ENCODE results near the gene PPP1R14C. TPM values are rescaled to one million over a fixed set of nuclear protein-coding genes. Genes with fewer than 3 reads are reported as not detected.

The PPP1R14C gene
- total RNA-seq, 2 experiments from 2014 or later, result not detected

DNA sequence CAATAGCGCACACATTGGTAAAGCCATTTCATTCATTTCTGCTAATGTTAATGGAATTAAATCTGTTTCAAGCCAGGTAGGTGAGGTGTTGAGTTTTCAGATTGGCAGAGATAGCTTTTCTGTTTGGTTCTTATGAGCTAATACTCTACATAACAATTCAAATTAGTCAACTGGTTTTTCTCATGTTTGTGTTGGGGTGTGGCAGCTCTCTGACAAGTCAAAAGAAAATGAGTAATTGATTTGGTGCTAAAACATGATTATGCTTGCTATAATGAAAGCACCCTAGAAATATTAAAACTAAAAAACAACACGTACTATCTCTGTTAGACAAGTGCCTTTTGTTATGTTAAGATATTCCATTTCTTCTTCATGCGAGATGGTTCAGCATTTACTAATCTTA, 13.6 kb downstream of the PPP1R14C start:
- no peaks in the 10 kb centered on the region for H3K36me3 Mint-ChIP-seq (ENCODE audit: low read depth)
- peaks cover 12% of the 10 kb centered on the region for H3K4me1 Mint-ChIP-seq (ENCODE audit: low read depth)
- CTCF ChIA-PET, result no interaction called here
- H3K27ac Mint-ChIP-seq, result no peak overlapping the region
- DNase-seq, result no peak
- no peak for ATAC-seq
- H3K4me3 Mint-ChIP-seq, result no peak overlapping the region
- H3K27me3 Mint-ChIP-seq (ENCODE audit: low read depth), result peaks cover 24% of the 10 kb centered on the region
- no peaks in the 10 kb centered on the region for H3K9me3 Mint-ChIP-seq (ENCODE audit: insufficient read depth)
- POLR2A ChIA-PET, result no interaction called here

DNA sequence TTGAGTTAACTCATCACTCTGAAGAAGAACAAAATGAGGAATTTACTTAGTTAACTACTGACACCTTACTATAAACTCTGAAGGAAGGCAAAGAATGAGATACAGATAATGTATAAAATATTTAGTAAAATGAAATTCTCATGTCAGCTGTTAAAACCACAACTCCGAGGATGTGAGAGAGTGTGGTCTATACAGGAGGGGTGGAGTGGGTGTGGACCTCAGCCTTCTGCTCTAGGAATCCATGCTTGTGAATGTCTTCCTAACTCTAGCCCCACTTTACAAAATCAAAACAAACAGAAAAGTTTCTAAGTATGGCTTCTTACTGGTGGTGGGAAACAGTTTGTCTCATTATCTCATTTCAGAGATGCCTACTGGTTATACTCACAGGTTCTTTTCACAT, 14.2 kb downstream of the PPP1R14C start:
- peaks cover 26% of the 10 kb centered on the region for H3K27me3 Mint-ChIP-seq (ENCODE audit: low read depth)
- H3K36me3 Mint-ChIP-seq (ENCODE audit: low read depth), result no peaks in the 10 kb centered on the region
- no peaks in the 10 kb centered on the region for H3K9me3 Mint-ChIP-seq (ENCODE audit: insufficient read depth)
- DNase-seq, result no peak
- H3K4me1 Mint-ChIP-seq (ENCODE audit: low read depth), result peaks cover 12% of the 10 kb centered on the region
- no peak for ATAC-seq
- POLR2A ChIA-PET, result no interaction called here
- no peak overlapping the region for H3K27ac Mint-ChIP-seq
- CTCF ChIA-PET, result no interaction called here
- no peak overlapping the region for H3K4me3 Mint-ChIP-seq

DNA sequence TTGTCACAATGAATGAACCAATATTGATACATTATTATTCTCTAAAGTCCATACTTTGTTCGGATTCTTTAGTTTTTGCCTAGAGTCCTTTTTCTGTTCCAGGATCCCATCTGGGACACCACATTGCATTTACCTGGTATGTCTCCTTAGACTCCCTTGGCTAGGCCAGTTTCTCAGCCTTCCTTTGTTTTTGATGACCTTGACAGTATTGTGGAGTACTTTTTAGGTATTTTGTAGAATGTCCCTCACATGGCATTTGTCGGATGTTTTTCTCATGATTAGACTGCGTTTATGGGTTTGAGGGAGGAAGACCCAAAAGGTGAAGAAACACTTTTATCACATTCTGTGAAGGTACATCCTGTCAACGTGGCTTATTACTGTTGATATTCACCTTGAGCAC, 16.9 kb downstream of the PPP1R14C start:
- ATAC-seq (no peak), DNase-seq (no peak)
- H3K4me3 Mint-ChIP-seq, result no peak overlapping the region
- ChIA-PET CTCF (interaction anchor here (2.0 kb wide), 1 partner anchor 15 kb away, joined by 5 read pairs; no protein-coding TSS in a partner anchor), POLR2A (no interaction called here)
- peaks cover 9% of the 10 kb centered on the region for H3K4me1 Mint-ChIP-seq (ENCODE audit: low read depth)
- peaks cover 17% of the 10 kb centered on the region for H3K27me3 Mint-ChIP-seq (ENCODE audit: low read depth)
- no peak overlapping the region for H3K27ac Mint-ChIP-seq
- H3K36me3 Mint-ChIP-seq (ENCODE audit: low read depth), result no peaks in the 10 kb centered on the region
- H3K9me3 Mint-ChIP-seq (ENCODE audit: insufficient read depth), result no peaks in the 10 kb centered on the region

DNA sequence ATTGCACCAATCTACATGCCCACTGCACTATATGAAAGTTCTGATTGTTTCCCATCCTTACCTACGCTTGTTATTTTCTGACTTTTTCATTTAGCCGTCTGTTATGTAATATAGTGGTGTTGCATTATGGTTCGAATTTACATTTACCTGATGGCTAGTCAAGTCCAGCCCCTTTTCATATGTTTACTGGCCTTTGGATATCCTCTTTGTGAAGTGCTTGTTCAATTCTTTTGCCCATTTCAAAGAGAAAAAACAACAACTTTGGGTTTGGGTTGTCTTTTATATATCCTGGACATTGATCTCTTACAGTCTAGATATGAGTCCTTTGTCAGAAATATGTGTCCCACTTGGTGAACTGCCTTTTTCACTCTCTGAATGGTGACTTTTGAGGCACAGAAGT, 21.1 kb downstream of the PPP1R14C start:
- no peak for ATAC-seq
- Mint-ChIP-seq H3K4me3 (no peak overlapping the region), H3K27ac (no peak overlapping the region), H3K36me3 (ENCODE audit: low read depth) (no peaks in the 10 kb centered on the region), H3K27me3 (ENCODE audit: low read depth) (peaks cover 8% of the 10 kb centered on the region), H3K4me1 (ENCODE audit: low read depth) (no peaks in the 10 kb centered on the region), H3K9me3 (ENCODE audit: insufficient read depth) (no peaks in the 10 kb centered on the region)
- CTCF ChIA-PET, result no interaction called here
- DNase-seq, result no peak
- POLR2A ChIA-PET, result no interaction called here

DNA sequence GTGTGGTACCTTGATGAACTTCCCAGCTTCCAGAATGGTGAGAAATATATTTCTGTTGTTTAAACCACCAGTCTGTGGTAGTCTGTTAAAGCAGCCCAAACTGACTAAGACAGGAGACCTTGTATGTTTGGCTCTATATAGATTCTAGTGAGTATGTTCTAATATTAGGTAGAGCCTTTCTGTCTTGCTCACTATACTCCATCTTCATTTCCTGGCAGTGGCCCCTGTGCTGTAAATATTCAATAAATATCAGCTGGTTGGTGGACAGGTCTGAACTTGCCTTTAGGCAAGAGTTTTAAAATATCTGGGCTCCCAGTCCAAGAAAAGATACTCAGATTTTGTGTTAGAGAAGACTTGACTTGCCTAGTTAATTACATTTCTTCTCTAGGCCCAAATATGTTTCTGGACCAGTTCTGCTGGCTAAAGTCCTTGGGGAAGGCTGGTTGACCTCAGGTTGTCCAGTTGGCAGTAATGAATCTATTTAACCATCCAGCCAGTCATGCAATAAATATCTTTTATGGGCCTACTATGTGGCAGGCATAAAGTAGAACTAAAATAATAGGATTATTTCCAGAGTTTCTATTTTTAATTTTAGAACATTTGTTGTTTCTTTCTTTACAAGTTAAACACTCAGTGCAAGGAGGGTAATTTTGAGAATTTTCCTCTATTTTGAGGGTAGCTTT, 22.3 kb downstream of the PPP1R14C start:
- no peak for ATAC-seq
- Mint-ChIP-seq H3K4me1 (ENCODE audit: low read depth) (no peaks in the 10 kb centered on the region), H3K27ac (no peak overlapping the region), H3K9me3 (ENCODE audit: insufficient read depth) (no peaks in the 10 kb centered on the region), H3K4me3 (no peak overlapping the region), H3K36me3 (ENCODE audit: low read depth) (no peaks in the 10 kb centered on the region), H3K27me3 (ENCODE audit: low read depth) (peaks cover 6% of the 10 kb centered on the region)
- DNase-seq, result no peak
- CTCF ChIA-PET, result no interaction called here
- POLR2A ChIA-PET, result no interaction called here

DNA sequence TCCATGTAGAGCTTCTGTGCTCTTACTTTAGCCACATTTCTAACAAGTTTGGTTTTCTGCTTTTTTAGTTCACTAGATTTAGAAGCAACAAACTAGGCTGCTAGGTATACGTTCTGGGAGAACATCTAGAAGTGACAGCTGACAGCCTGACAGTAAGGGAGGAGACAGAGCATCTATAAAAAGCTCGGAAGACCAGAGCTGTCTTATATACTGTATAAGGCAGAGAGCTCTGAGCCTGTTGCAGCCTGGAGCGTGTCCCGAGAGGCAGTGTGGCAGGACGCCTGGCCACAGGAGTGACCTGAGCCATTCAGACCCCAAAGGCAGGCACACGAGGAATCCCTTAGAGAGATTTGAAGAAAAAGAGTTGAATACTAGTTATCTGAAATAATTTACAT, 24.6 kb downstream of the PPP1R14C start:
- Mint-ChIP-seq H3K27ac (no peak overlapping the region), H3K4me3 (no peak overlapping the region)
- POLR2A ChIA-PET, result no interaction called here

DNA sequence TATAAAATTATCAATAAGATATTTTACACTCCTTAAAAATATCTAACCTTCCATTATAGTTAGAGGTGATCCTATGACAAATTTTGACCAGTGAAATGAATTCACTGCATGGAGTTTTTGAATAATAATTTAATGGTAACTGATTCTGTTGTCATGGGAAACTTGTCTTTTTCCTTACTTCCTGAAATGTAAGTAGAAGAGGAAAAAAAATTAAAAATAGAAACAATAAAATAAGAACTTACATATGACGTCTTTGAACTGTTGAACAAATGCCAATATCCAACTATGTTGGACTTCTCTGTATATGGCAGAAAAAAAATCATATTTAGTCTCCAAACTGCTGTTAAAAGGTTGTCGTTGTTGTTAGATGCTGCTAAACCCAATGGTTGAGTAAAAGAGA, 26.3 kb downstream of the PPP1R14C start:
- peaks cover 2% of the 10 kb centered on the region for H3K27me3 Mint-ChIP-seq (ENCODE audit: low read depth)
- no peak for ATAC-seq
- no peak overlapping the region for H3K4me3 Mint-ChIP-seq
- DNase-seq, result no peak
- no peaks in the 10 kb centered on the region for H3K9me3 Mint-ChIP-seq (ENCODE audit: insufficient read depth)
- no peak overlapping the region for H3K27ac Mint-ChIP-seq
- POLR2A ChIA-PET, result no interaction called here
- no peaks in the 10 kb centered on the region for H3K4me1 Mint-ChIP-seq (ENCODE audit: low read depth)
- CTCF ChIA-PET, result no interaction called here
- no peaks in the 10 kb centered on the region for H3K36me3 Mint-ChIP-seq (ENCODE audit: low read depth)

More for the DNA sequence above, 24.6 kb downstream of the PPP1R14C start:
- H3K27me3 Mint-ChIP-seq (ENCODE audit: low read depth), result peaks cover 2% of the 10 kb centered on the region
- no peak for DNase-seq
- no peaks in the 10 kb centered on the region for H3K9me3 Mint-ChIP-seq (ENCODE audit: insufficient read depth)
- ATAC-seq, result no peak
- H3K4me1 Mint-ChIP-seq (ENCODE audit: low read depth), result no peaks in the 10 kb centered on the region
- CTCF ChIA-PET, result no interaction called here
- no peaks in the 10 kb centered on the region for H3K36me3 Mint-ChIP-seq (ENCODE audit: low read depth)

DNA sequence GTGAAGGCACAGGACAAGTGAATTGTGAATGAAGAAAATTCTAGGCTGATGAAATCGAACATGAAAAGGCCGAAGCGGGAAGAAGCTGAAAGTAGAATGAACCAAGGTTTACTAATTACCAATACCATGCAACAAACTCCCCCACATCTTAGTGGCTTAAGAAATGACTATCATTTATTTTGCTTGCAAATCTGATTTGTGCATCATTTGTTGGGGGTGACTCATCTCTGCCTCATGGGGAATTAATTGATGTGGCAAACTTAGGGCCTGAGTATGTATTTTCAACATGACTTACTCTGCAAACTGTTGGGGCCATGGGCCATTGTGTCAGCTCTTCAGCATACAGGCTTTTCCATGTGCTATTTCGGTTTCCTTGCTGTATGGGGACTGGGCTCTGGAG, 26.8 kb downstream of the PPP1R14C start:
- no peak overlapping the region for H3K27ac Mint-ChIP-seq
- DNase-seq (no peak), ATAC-seq (no peak)
- no peaks in the 10 kb centered on the region for H3K4me1 Mint-ChIP-seq (ENCODE audit: low read depth)
- H3K27me3 Mint-ChIP-seq (ENCODE audit: low read depth), result peaks cover 2% of the 10 kb centered on the region
- POLR2A ChIA-PET, result no interaction called here
- CTCF ChIA-PET, result no interaction called here
- no peak overlapping the region for H3K4me3 Mint-ChIP-seq
- no peaks in the 10 kb centered on the region for H3K9me3 Mint-ChIP-seq (ENCODE audit: insufficient read depth)
- no peaks in the 10 kb centered on the region for H3K36me3 Mint-ChIP-seq (ENCODE audit: low read depth)

DNA sequence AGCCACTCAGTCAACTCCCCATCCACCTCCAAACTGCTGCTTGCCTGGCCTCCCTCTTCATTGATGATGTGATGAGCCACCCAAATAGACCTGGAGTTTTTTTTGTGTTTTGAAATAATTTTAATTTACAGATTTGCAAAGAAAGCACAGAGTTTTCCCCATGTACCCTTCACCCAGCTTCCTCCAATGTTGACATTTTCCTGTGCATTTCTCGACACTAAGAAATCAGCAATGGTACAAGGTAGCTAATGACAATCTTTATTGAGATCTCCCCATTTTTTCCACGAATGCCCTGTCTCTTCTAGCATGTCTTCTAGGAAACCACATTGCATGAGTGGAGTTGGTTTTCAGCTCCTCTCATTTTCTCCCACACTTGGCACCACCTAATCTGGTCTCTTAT, 30.1 kb downstream of the PPP1R14C start:
- no peak for ATAC-seq

DNA sequence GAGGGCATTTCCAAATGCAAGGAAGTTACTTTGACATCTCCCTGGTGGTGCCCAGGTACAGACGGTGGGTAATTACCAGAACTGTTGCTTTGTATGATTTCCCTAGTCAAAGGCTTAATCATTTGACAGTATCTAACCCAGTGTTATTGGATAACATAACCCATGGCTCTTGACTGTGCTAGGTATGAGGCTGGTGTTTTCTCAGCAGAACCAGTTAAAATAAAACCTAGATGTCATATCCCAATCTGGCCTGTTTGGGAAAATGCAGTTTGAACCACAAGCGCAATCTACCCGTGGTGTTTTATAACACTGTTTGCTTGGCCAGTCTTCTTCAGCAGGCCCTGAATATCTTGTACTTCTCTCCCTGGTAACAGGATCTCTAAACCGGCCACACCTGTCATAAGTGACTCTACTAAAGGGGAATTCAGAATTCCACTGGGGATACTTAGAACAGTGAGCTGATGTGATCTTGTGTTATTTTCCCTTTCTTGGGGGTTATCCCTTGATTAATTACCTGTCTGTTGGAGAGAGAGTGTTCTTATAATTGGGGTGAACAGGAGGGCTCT, 32.8 kb downstream of the PPP1R14C start:
- no peak for ATAC-seq
- H3K4me1 Mint-ChIP-seq (ENCODE audit: low read depth), result peaks cover 3% of the 10 kb centered on the region
- no peak overlapping the region for H3K27ac Mint-ChIP-seq
- no peak overlapping the region for H3K4me3 Mint-ChIP-seq
- ChIA-PET POLR2A (no interaction called here), CTCF (no interaction called here)
- no peaks in the 10 kb centered on the region for H3K36me3 Mint-ChIP-seq (ENCODE audit: low read depth)
- DNase-seq, result no peak
- H3K27me3 Mint-ChIP-seq (ENCODE audit: low read depth), result peaks cover 2% of the 10 kb centered on the region
- H3K9me3 Mint-ChIP-seq (ENCODE audit: insufficient read depth), result no peaks in the 10 kb centered on the region

More for the DNA sequence above, 30.1 kb downstream of the PPP1R14C start:
- Mint-ChIP-seq H3K27ac (no peak overlapping the region), H3K9me3 (ENCODE audit: insufficient read depth) (no peaks in the 10 kb centered on the region), H3K4me1 (ENCODE audit: low read depth) (no peaks in the 10 kb centered on the region), H3K4me3 (no peak overlapping the region), H3K27me3 (ENCODE audit: low read depth) (peaks cover 2% of the 10 kb centered on the region), H3K36me3 (ENCODE audit: low read depth) (no peaks in the 10 kb centered on the region)
- no peak for DNase-seq
- POLR2A ChIA-PET, result no interaction called here
- CTCF ChIA-PET, result no interaction called here

DNA sequence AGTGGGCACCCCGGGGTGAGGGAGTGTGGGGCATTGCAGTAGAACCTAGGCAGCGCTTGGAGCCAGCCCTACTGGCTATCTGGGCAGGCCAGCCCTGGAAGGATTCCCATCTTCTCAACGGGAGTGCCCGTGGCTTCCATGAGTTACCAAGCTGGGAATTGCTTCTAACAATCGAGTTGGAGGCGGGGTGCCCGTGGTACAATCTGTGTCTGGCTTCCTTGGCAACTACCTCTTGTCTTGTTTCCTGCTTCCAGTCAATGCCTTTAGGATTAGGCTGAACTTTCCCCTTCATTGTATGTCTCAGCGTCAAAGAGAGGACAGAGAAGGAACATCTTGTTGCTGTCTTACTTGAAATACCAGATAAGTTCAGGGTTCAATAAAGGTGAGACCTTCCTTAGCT, 33.3 kb downstream of the PPP1R14C start:
- ChIA-PET POLR2A (no interaction called here), CTCF (no interaction called here)
- DNase-seq (no peak), ATAC-seq (no peak)
- H3K9me3 Mint-ChIP-seq (ENCODE audit: insufficient read depth), result no peaks in the 10 kb centered on the region
- no peaks in the 10 kb centered on the region for H3K36me3 Mint-ChIP-seq (ENCODE audit: low read depth)
- no peak overlapping the region for H3K4me3 Mint-ChIP-seq
- H3K4me1 Mint-ChIP-seq (ENCODE audit: low read depth), result peaks cover 4% of the 10 kb centered on the region
- no peak overlapping the region for H3K27ac Mint-ChIP-seq
- H3K27me3 Mint-ChIP-seq (ENCODE audit: low read depth), result no peaks in the 10 kb centered on the region

DNA sequence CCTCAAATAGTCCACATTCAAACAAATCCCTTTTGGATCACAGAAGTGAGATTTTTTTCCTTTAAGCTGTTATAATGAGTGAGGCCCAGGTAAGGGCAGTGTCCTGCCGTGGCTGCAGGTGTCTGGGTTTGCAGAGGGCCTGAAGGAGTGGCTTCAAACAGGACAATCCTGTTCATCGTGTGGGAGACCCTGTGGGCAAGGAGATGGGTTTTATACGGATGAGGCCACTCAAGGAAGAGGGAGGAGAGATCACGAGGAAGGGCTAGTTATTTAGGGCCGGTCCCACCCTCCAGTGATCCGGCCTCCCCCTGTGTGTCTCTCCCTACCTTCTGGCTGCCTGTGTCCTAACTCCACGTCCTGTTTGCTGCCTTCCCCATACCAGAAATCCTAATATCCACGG, 33.8 kb downstream of the PPP1R14C start:
- no peak overlapping the region for H3K27ac Mint-ChIP-seq
- ATAC-seq, result no peak
- H3K4me1 Mint-ChIP-seq (ENCODE audit: low read depth), result peaks cover 4% of the 10 kb centered on the region
- H3K9me3 Mint-ChIP-seq (ENCODE audit: insufficient read depth), result no peaks in the 10 kb centered on the region
- no peaks in the 10 kb centered on the region for H3K36me3 Mint-ChIP-seq (ENCODE audit: low read depth)
- DNase-seq, result no peak
- H3K4me3 Mint-ChIP-seq, result no peak overlapping the region
- H3K27me3 Mint-ChIP-seq (ENCODE audit: low read depth), result no peaks in the 10 kb centered on the region
- ChIA-PET CTCF (no interaction called here), POLR2A (no interaction called here)
